Measurements from ENCODE around the gene RSPH9. TPM values are rescaled to one million over a fixed set of nuclear protein-coding genes. Genes with fewer than 3 reads are reported as not detected.

The RSPH9 gene
- total and polyA plus RNA-seq, 2 experiments from 2014 or later: 0.10 to 0.39 TPM

DNA sequence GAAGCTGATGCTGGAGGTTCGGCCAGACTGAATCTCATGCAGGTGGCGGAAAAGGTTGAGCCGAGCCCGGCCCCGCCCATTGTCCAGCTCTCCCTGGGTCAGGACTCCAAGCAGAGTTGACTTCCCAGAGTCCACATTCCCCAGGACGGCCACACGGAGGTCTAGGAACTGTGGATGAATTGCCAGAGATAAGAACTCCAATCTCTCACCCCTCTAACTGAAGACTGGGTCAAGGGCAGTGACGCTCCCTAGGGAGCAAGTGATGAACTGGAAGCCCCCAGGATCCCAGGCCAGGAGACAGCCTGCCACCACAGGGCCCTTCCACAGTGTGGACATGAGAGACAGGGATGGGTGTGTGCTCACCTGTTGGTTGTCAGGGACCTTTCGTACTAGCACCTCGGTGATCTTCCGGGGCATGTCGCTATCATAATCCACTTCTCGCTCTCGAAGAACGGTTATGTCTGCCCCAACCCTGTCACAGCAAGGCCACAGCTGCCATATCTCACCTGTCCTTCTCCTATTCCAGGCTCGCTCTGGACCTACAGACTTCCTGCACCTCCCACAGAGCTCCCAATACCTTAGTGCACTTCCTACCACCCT is 19.3 kb upstream of the RSPH9 start:
- H3K4me3 Mint-ChIP-seq: no peak overlapping the region
- H3K27ac Mint-ChIP-seq: no peak overlapping the region
- DNase-seq (ENCODE audit: low spot score) (no peak), ATAC-seq (no peak)
- Histone ChIP-seq H4K20me1 (replicated peaks; ENCODE audit: insufficient read depth) (peaks cover 7% of the 10 kb centered on the region), H3K36me3 (ENCODE audit: insufficient read depth) (peaks cover 7% of the 10 kb centered on the region; the same call in 1 of the 2 replicates), H3K79me2 (replicated peaks; ENCODE audit: insufficient read depth) (peaks cover 19% of the 10 kb centered on the region), H3K4me1 (ENCODE audit: insufficient read depth) (no peaks in the 10 kb centered on the region), H3K9me2 (ENCODE audit: insufficient read depth) (no peaks in the 10 kb centered on the region), H3K4me3 (no peak overlapping the region), H3F3A (replicated peaks; ENCODE audit: low read depth) (0 out of 2 replicates have a peak, but pooled peaks cover 6% of the 10 kb centered on the region), H2AFZ (no peak overlapping the region), H3K27ac (ENCODE audit: low read depth) (no peak overlapping the region), H3K27me3 (ENCODE audit: insufficient read depth) (no peaks in the 10 kb centered on the region), H3K4me2 (no peak overlapping the region)
- no peak for TF ChIP-seq ZNF114 (CRISPR knock-in tag; IDR thresholded peaks at IDR 0.05)
- peaks cover 8% of the 10 kb centered on the region for H3K27me3 Mint-ChIP-seq (ENCODE audit: insufficient read depth, low read depth, poor library complexity)
- H3K36me3 Mint-ChIP-seq (ENCODE audit: low read depth): peaks cover 63% of the 10 kb centered on the region
- H3K4me1 Mint-ChIP-seq: peaks cover 7% of the 10 kb centered on the region
- H3K9me3 Mint-ChIP-seq: no peaks in the 10 kb centered on the region

DNA sequence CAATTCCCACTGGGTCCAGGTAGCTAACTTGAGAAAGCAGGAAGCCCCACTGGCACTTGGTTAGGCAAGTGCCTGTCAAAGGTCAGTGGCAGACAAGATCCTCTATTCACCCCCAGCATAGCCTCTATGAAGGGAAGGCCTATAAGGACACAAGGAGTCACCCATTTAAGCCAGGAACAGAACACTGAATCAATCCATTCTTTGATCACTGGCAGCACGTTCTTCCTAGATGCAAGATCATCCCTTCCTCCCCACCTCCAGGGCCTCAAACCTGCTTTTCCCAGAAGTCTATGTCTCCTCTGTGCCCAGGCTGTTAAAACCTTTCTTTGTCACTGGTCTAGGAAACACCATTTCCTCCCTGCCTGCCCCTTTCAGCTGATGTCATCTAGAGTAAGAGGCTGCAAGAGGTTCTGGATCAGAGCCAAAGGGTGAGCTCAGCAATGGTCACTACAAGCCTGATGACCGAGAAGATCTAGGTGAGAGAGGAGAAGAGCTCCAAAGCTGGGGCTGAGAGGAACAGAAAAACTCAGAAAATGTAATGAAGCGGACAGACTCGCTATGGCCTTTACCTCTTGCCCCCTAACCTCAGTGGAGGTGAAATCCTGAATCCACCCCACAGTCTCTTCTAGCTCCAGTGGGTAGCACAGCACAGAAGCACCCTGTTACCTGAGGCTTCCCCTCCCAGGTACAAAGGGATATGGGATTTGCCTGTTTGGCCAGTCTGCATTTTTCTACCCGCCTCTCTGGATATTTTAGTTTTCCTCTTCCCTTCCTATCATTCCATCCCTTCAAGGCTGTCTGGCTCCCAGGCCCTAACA is 17.6 kb upstream of the RSPH9 start:
- Mint-ChIP-seq H3K4me1 (peaks cover 9% of the 10 kb centered on the region), H3K4me3 (peak overlapping the region; percentile 96), H3K27ac (no peak overlapping the region), H3K27me3 (ENCODE audit: insufficient read depth, low read depth, poor library complexity) (peaks cover 9% of the 10 kb centered on the region), H3K36me3 (ENCODE audit: low read depth) (peaks cover 48% of the 10 kb centered on the region), H3K9me3 (no peaks in the 10 kb centered on the region)
- Histone ChIP-seq H3K79me2 (replicated peaks; ENCODE audit: insufficient read depth) (peaks cover 19% of the 10 kb centered on the region), H4K20me1 (replicated peaks; ENCODE audit: insufficient read depth) (peaks cover 7% of the 10 kb centered on the region), H3K4me2 (0 out of 2 replicates have a peak overlapping the region, but pooled peaks have one; percentile 38), H3K4me1 (ENCODE audit: insufficient read depth) (no peaks in the 10 kb centered on the region), H3K27me3 (ENCODE audit: insufficient read depth) (no peaks in the 10 kb centered on the region), H3K27ac (ENCODE audit: low read depth) (no peak overlapping the region), H3K36me3 (ENCODE audit: insufficient read depth) (peaks cover 6% of the 10 kb centered on the region; the same call in 1 of the 2 replicates), H2AFZ (no peak overlapping the region), H3K4me3 (peak overlapping the region; percentile 86; the same call in 1 of the 2 replicates), H3F3A (replicated peaks; ENCODE audit: low read depth) (0 out of 2 replicates have a peak, but pooled peaks cover 10% of the 10 kb centered on the region), H3K9me2 (ENCODE audit: insufficient read depth) (no peaks in the 10 kb centered on the region)
- no peak for DNase-seq (ENCODE audit: low spot score)
- ATAC-seq: no peak
- TF ChIP-seq CTCF (conservative IDR thresholded peaks at IDR 0.05; ENCODE audit: low read depth in 2 of 2): no peak
- no peak for TF ChIP-seq REST (IDR thresholded peaks at IDR 0.05; ENCODE audit: unreplicated experiment)
- TF ChIP-seq EZH2 (IDR thresholded peaks at IDR 0.05; ENCODE audit: low read depth, unreplicated experiment): no peak
- TF ChIP-seq ZNF331 (CRISPR knock-in tag; IDR thresholded peaks at IDR 0.05; ENCODE audit: low read depth): no peak
- TF ChIP-seq, protein P1, sequence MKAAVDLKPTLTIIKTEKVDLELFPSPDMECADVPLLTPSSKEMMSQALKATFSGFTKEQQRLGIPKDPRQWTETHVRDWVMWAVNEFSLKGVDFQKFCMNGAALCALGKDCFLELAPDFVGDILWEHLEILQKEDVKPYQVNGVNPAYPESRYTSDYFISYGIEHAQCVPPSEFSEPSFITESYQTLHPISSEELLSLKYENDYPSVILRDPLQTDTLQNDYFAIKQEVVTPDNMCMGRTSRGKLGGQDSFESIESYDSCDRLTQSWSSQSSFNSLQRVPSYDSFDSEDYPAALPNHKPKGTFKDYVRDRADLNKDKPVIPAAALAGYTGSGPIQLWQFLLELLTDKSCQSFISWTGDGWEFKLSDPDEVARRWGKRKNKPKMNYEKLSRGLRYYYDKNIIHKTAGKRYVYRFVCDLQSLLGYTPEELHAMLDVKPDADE (IDR thresholded peaks at IDR 0.05): no peak

Measured in GM23338 (cell line).